H1 (cell line): ENCODE results near the gene SIMC1. TPM values are rescaled to one million over a fixed set of nuclear protein-coding genes. Genes with fewer than 3 reads are reported as not detected.

Source experiments
- CTCF ChIA-PET: fragments of 300-600 bp; sonication (Branson Sonifier 250); formaldehyde crosslinking; loops from one replicate; lab custom pipeline; 2021; ENCODE audit not compliant: partially characterized antibody; lab: Charles Lee
- POLR2A ChIA-PET: fragments of 300-600 bp; sonication (Branson Sonifier 250); formaldehyde crosslinking; loops from one replicate; lab custom pipeline; 2021; ENCODE audit warnings: inconsistent platforms; ENCODE audit not compliant: partially characterized antibody; lab: Charles Lee
- DNase-seq, 2 experiments: peaks; one replicate each; pipeline versions ENCODE4 v3.0.0 to v3.0.0-alpha.2; 2010 to 2022; ENCODE audit warnings: low spot score in 2 of 2, low read depth in 1 of 2, mixed read lengths in 1 of 2
- FAIRE-seq: peaks from 2 replicates; lab custom pipeline; 2011; peaks lifted over from hg19 to GRCh38; lab: Jason Lieb, UNC
- H2AFZ ChIP-seq: 2 replicates; pipeline ENCODE4 v1.8.1; 2012; ENCODE audit warnings: low read length, inconsistent platforms
- H2AK5ac ChIP-seq: 2 replicates; pipeline ENCODE4 v1.6.1; 2013; ENCODE audit warnings: low read depth, low read length
- H2BK120ac ChIP-seq: replicated peaks from 2 replicates; pipeline ENCODE3; 2013; ENCODE audit warnings: low read depth, low read length, inconsistent platforms
- H2BK12ac ChIP-seq: 2 replicates; pipeline ENCODE4 v1.6.1; 2013; ENCODE audit warnings: low read depth, low read length
- H2BK15ac ChIP-seq: 2 replicates; pipeline ENCODE4 v1.6.1; 2013; ENCODE audit warnings: low read length
- H2BK20ac ChIP-seq: 2 replicates; pipeline ENCODE4 v1.6.1; 2013; ENCODE audit warnings: low read length
- H2BK5ac ChIP-seq: 2 replicates; pipeline ENCODE4 v1.6.1; 2013; ENCODE audit warnings: low read depth, low read length
- H3K14ac ChIP-seq: 2 replicates; pipeline ENCODE4 v1.6.1; 2013; ENCODE audit warnings: inconsistent platforms; ENCODE audit not compliant: insufficient read length
- H3K18ac ChIP-seq: 2 replicates; pipeline ENCODE4 v1.6.1; 2013; ENCODE audit warnings: low read length; ENCODE audit errors: extremely low read depth
- H3K23ac ChIP-seq: 2 replicates; pipeline ENCODE4 v1.6.1; 2013; ENCODE audit warnings: inconsistent platforms; ENCODE audit not compliant: insufficient read length
- H3K23me2 ChIP-seq: 2 replicates; pipeline ENCODE4 v1.6.1; 2013; ENCODE audit warnings: low read depth, low read length
- H3K27ac ChIP-seq: 2 replicates; pipeline ENCODE4 v1.6.1; 2011; ENCODE audit warnings: low read depth, low read length, inconsistent platforms
- H3K27me3 ChIP-seq, 4 experiments: replicated peaks in 1 of 4; 1 replicate in 1 of 4; 2 replicates in 3 of 4; pipeline versions ENCODE4 v1.6.1 to v1.8.1; 2011 to 2013; ENCODE audit warnings: low read length in 3 of 4, mild to moderate bottlenecking in 3 of 4, inconsistent platforms in 2 of 4, mixed read lengths in 2 of 4, moderate library complexity in 1 of 4; ENCODE audit not compliant: control insufficient read depth in 3 of 4, insufficient read depth in 3 of 4; ENCODE audit errors: extremely low read depth in 1 of 4
- H3K36me3 ChIP-seq, 4 experiments: 2 replicates each; pipeline versions ENCODE4 v1.6.1 to v1.8.1; 2011 to 2013; ENCODE audit warnings: mild to moderate bottlenecking in 4 of 4, low read length in 3 of 4, moderate library complexity in 2 of 4, control low read depth in 1 of 4, inconsistent platforms in 1 of 4; ENCODE audit not compliant: insufficient read depth in 4 of 4, control insufficient read depth in 2 of 4
- H3K4ac ChIP-seq: replicated peaks from 2 replicates; pipeline ENCODE3; 2013; ENCODE audit warnings: low read length, low read depth, mixed read lengths, inconsistent platforms; ENCODE audit not compliant: insufficient read length
- H3K4me1 ChIP-seq, 4 experiments: replicated peaks in 1 of 4; 1 replicate in 1 of 4; 2 replicates in 3 of 4; pipeline versions ENCODE4 v1.6.1 to v1.8.1; 2011 to 2013; ENCODE audit warnings: low read length in 3 of 4, inconsistent platforms in 2 of 4, mixed read lengths in 1 of 4; ENCODE audit not compliant: insufficient read depth in 4 of 4, control insufficient read depth in 3 of 4
- H3K4me2 ChIP-seq, 2 experiments: 2 replicates each; pipeline versions ENCODE4 v1.6.1 to v1.8.1; 2011 to 2013; ENCODE audit warnings: low read depth in 2 of 2, low read length in 2 of 2, control low read depth in 1 of 2, inconsistent platforms in 1 of 2, mild to moderate bottlenecking in 1 of 2; ENCODE audit not compliant: insufficient read depth in 1 of 2
- H3K4me3 ChIP-seq, 4 experiments: fragments of 200-600, 300-600 bp in 1 of 4; sonication (generic), shearing (Covaris generic), sonication (Bioruptor Twin) in 1 of 4; 2 replicates each; pipeline versions ENCODE4 v1.5.1 to v1.8.1; 2011 to 2016; ENCODE audit warnings: low read length in 4 of 4, low read depth in 3 of 4, control low read depth in 2 of 4, inconsistent platforms in 2 of 4, mild to moderate bottlenecking in 2 of 4, mixed read lengths in 1 of 4, moderate library complexity in 1 of 4; ENCODE audit not compliant: insufficient read depth in 2 of 4; ENCODE audit errors: extremely low read depth in 1 of 4
- H3K56ac ChIP-seq: replicated peaks from 2 replicates; pipeline ENCODE3; 2013; ENCODE audit warnings: low read depth, mild to moderate bottlenecking, mixed read lengths, low read length, inconsistent platforms; ENCODE audit not compliant: insufficient read length
- H3K79me1 ChIP-seq: 2 replicates; pipeline ENCODE4 v1.6.1; 2013; ENCODE audit warnings: low read depth, low read length, control low read depth
- H3K79me2 ChIP-seq, 2 experiments: 2 replicates each; pipeline versions ENCODE4 v1.6.1 to v1.8.1; 2012 to 2013; ENCODE audit warnings: low read length in 2 of 2, mild to moderate bottlenecking in 2 of 2, inconsistent platforms in 1 of 2; ENCODE audit not compliant: insufficient read depth in 2 of 2, control insufficient read depth in 1 of 2
- H3K9ac ChIP-seq, 4 experiments: replicated peaks in 1 of 4; 1 replicate in 1 of 4; 2 replicates in 3 of 4; pipeline versions ENCODE4 v1.6.1 to v1.8.1; 2011 to 2013; ENCODE audit warnings: low read depth in 3 of 4, low read length in 3 of 4, control low read depth in 2 of 4, mild to moderate bottlenecking in 2 of 4, moderate library complexity in 2 of 4, inconsistent platforms in 1 of 4; ENCODE audit errors: extremely low read depth in 1 of 4
- H3K9me3 ChIP-seq, 2 experiments: 2 replicates each; pipeline versions ENCODE4 v1.6.1 to v1.8.1; 2012 to 2013; ENCODE audit warnings: mild to moderate bottlenecking in 2 of 2, moderate library complexity in 2 of 2, control low read depth in 1 of 2, inconsistent platforms in 1 of 2, low read depth in 1 of 2, low read length in 1 of 2, mixed read lengths in 1 of 2; ENCODE audit not compliant: insufficient read depth in 2 of 2
- H4K20me1 ChIP-seq, 2 experiments: replicated peaks in 1 of 2; 2 replicates each; pipeline versions ENCODE3 to v1.8.1; 2011 to 2013; ENCODE audit warnings: inconsistent platforms in 2 of 2, low read length in 2 of 2, mild to moderate bottlenecking in 1 of 2; ENCODE audit not compliant: insufficient read depth in 2 of 2, control insufficient read depth in 1 of 2
- H4K5ac ChIP-seq: 2 replicates; pipeline ENCODE4 v1.6.1; 2013; ENCODE audit warnings: low read length, low read depth, mixed read lengths, inconsistent platforms; ENCODE audit not compliant: insufficient read length
- H4K8ac ChIP-seq: 2 replicates; pipeline ENCODE4 v1.8.0; 2013; ENCODE audit warnings: mild to moderate bottlenecking, moderate library complexity, low read length, inconsistent platforms; ENCODE audit not compliant: insufficient read depth; ENCODE audit errors: extremely low read depth
- H4K91ac ChIP-seq: replicated peaks from 2 replicates; pipeline ENCODE3; 2013; ENCODE audit warnings: low read length, mixed read lengths, inconsistent platforms; ENCODE audit not compliant: insufficient read length
- BRCA1 ChIP-seq: IDR thresholded peaks from 2 replicates; pipeline ENCODE4 v1.6.1; 2012; ENCODE audit warnings: low read depth, low read length, improper control_type of control experiment
- CHD2 ChIP-seq: IDR thresholded peaks from 2 replicates; pipeline ENCODE4 v1.6.1; 2012; ENCODE audit warnings: low read length, improper control_type of control experiment
- EP300 ChIP-seq, 2 experiments: IDR thresholded peaks; 1 replicate in 1 of 2; 2 replicates in 1 of 2; pipeline ENCODE4 v1.6.1; 2011 to 2012; ENCODE audit warnings: low read depth in 2 of 2, low read length in 2 of 2, mild to moderate bottlenecking in 2 of 2, borderline replicate concordance in 1 of 2, inconsistent platforms in 1 of 2, moderate library complexity in 1 of 2
- FOSL1 ChIP-seq: IDR thresholded peaks from 2 replicates; pipeline ENCODE4 v1.6.1; 2011; ENCODE audit warnings: mild to moderate bottlenecking, low read depth, low read length, moderate library complexity; ENCODE audit not compliant: insufficient read depth
- TAF7 ChIP-seq: optimal IDR thresholded peaks from 2 replicates; pipeline ENCODE3; 2011; ENCODE audit warnings: low read depth, mild to moderate bottlenecking, inconsistent platforms, low read length, moderate library complexity, borderline replicate concordance
- WGBS, 2 experiments: shearing (Covaris generic) in 1 of 2; methylation state at CpG; one replicate each; pipeline versions ENCODE4 v1.1.6 to v1.1.7; 2013 to 2015; ENCODE audit warnings: low lambda C conversion rate in 2 of 2, mixed read lengths in 2 of 2, inconsistent platforms in 1 of 2, low coverage in 1 of 2, missing lambda C conversion rate in 1 of 2; ENCODE audit not compliant: insufficient replicate concordance in 2 of 2, insufficient coverage in 1 of 2, insufficient read length in 1 of 2; ENCODE audit errors: extremely low coverage in 1 of 2, missing lambda C conversion rate in 1 of 2; 5-methylcytosine and 5-hydroxymethylcytosine counted together
- polyA plus RNA-seq, 7 experiments: library from polyadenylated mRNA; depleted of rRNA in 3 of 7; stranded (reverse) in 5 of 7; unstranded in 2 of 7; fragments of >200 nt in 5 of 7; fragments of 200-250 nt in 2 of 7; gene quantifications; 1 replicate in 5 of 7; 2 replicates in 1 of 7; 4 replicates in 1 of 7; pipeline versions ENCODE4 v1.2.1 to v1.2.3, GENCODE V29; 2011 to 2013; ENCODE audit warnings: missing spikeins in 2 of 7, mixed read lengths in 2 of 7
- total RNA-seq: library from RNA; stranded (reverse); fragmentation: NEBNext Ultra II Directional; extraction: Animal tissue kit (Norgen Biotek cat#: 25700); gene quantifications from 2 replicates; pipeline ENCODE4 v1.2.1, GENCODE V29; 2021
- TF ChIP-seq, protein P1 (sequence below): IDR thresholded peaks from 2 replicates; pipeline ENCODE4 v1.6.1; 2012; ENCODE audit warnings: low read length, inconsistent platforms

SIMC1 gene
- total and polyA plus RNA-seq, 2 of the 8 experiments (the other 6 are each of a cell fraction or from before 2014, with no cell fraction given) = 12.3 to 21.2 TPM

GRCh38 chr5:176383248-176383905, 145.2 kb downstream of the SIMC1 start:
- TF ChIP-seq CHD2 (no peak), TAF7 (no peak), BRCA1 (no peak), EP300 (IDR thresholded peaks at IDR 0.05; ENCODE audit: borderline replicate concordance in 1 of 2, low read depth in 2 of 2, low read length in 2 of 2) (no peak), FOSL1 (no peak)
- TF ChIP-seq, protein P1, sequence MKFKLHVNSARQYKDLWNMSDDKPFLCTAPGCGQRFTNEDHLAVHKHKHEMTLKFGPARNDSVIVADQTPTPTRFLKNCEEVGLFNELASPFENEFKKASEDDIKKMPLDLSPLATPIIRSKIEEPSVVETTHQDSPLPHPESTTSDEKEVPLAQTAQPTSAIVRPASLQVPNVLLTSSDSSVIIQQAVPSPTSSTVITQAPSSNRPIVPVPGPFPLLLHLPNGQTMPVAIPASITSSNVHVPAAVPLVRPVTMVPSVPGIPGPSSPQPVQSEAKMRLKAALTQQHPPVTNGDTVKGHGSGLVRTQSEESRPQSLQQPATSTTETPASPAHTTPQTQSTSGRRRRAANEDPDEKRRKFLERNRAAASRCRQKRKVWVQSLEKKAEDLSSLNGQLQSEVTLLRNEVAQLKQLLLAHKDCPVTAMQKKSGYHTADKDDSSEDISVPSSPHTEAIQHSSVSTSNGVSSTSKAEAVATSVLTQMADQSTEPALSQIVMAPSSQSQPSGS = no peak
- Histone ChIP-seq H2BK12ac (no peak overlapping the region), H2BK15ac (no peak overlapping the region), H3K9ac (no peak overlapping the region), H3K4me1 (peaks cover 0 to 5% (median 1%) of the 10 kb centered on the region in 4 experiments; a peak in 2 of 7 replicates), H3K27ac (no peak overlapping the region), H3K79me1 (peaks cover 7% of the 10 kb centered on the region; the same call in 1 of the 2 replicates), H2AK5ac (no peak overlapping the region), H3K4ac (no peak overlapping the region), H3K4me2 (no peak overlapping the region), H3K4me3 (no peak overlapping the region), H4K8ac (no peak overlapping the region), H3K14ac (no peak overlapping the region), H3K36me3 (peaks cover 26 to 52% (median 35%) of the 10 kb centered on the region in 4 experiments), H2AFZ (no peak overlapping the region), H2BK120ac (no peak overlapping the region), H4K5ac (no peak overlapping the region), H4K91ac (no peak overlapping the region), H3K9me3 (no peaks in the 10 kb centered on the region), H3K23ac (no peak overlapping the region), H2BK5ac (no peak overlapping the region), H3K79me2 (peaks cover 0 to 29% of the 10 kb centered on the region in 2 experiments), H2BK20ac (no peak overlapping the region), H3K23me2 (peaks cover 7% of the 10 kb centered on the region; the same call in 1 of the 2 replicates), H3K56ac (no peak overlapping the region), H3K18ac (no peak overlapping the region), H4K20me1 (peaks cover 6 to 8% of the 10 kb centered on the region in 2 experiments), H3K27me3 (no peaks in the 10 kb centered on the region)
- 92% methylated on average over 15 of the region's 15 CpGs; no CpG with 5 or more reads in 1 of the 2 experiments for WGBS, 2 experiments
- no peak for DNase-seq
- CTCF ChIA-PET = interaction anchor here (0.8 to 1.7 kb wide), 2 partner anchors 21 to 28 kb away, joined by 3 to 4 read pairs; no protein-coding TSS in a partner anchor
- POLR2A ChIA-PET = interaction anchor here (0.6 to 9.4 kb wide), 5 partner anchors 11 to 174 kb away, joined by 3 to 93 read pairs (median 3); no protein-coding TSS in a partner anchor
- FAIRE-seq = no peak
